Esophagus squamous epithelium (tissue), 4 donors: ENCODE results near the gene GABRB1.

Source experiments
- CTCF ChIP-seq, 6 experiments: fragments of 450-650 bp in 4 of 6; fragments of 200-600 bp in 2 of 6; sonication (generic) in 2 of 6; IDR thresholded peaks; one replicate each; pipeline ENCODE4 v1.5.1; 2016 to 2019; ENCODE audit warnings: antibody characterized with exemption in 6 of 6, mild to moderate bottlenecking in 4 of 6, moderate library complexity in 4 of 6
- POLR2A ChIP-seq, 4 donors: fragments of 450-650 bp; IDR thresholded peaks; one replicate each; pipeline ENCODE4 v1.6.1; 2017; ENCODE audit warnings: antibody characterized with exemption in 4 of 4, mild to moderate bottlenecking in 4 of 4, moderate library complexity in 3 of 4

- no peak for TF ChIP-seq CTCF (IDR thresholded peaks at IDR 0.05)
- TF ChIP-seq POLR2A (IDR thresholded peaks at IDR 0.05), result no peak
Measured at GRCh38 chr4:47410271-47410670, 378.9 kb downstream of the GABRB1 start.
